HepG2 (cell line): ENCODE data around the gene DDX24. TPM values are rescaled to one million over a fixed set of nuclear protein-coding genes. Genes with fewer than 3 reads are reported as not detected.

Source experiments
- ATAC-seq: fragments of 200-7000 bp; cut with Tn5 transposase; 3 replicates; pipeline ENCODE4 v1.9.1; 2020; ENCODE audit warnings: mild to moderate bottlenecking, moderate library complexity
- BruUV-seq: library from RNA; stranded (reverse); fragments of 400-500 nt; replicated peaks from 2 replicates; lab custom pipeline; 2021; lab: Mats Ljungman, UMichigan
- CTCF ChIA-PET: fragments of 300-600 bp; formaldehyde crosslinking; extraction: SDS; loops from one replicate; lab custom pipeline; 2021; ENCODE audit warnings: low total read pairs, inconsistent platforms, low intra/inter-chr PET ratio; lab: Yijun Ruan, JAX
- POLR2A ChIA-PET: fragments of 350-600 bp; sonication (Branson Sonifier 250); formaldehyde crosslinking; loops from one replicate; lab custom pipeline; 2020; ENCODE audit warnings: antibody characterized with exemption, inconsistent platforms; lab: Yijun Ruan, JAX
- DNase-seq: peaks from one replicate; pipeline ENCODE4 v3.0.0-alpha.2; 2015; ENCODE audit warnings: low spot score
- FAIRE-seq: peaks from 3 replicates; lab custom pipeline; 2011; peaks lifted over from hg19 to GRCh38; lab: Jason Lieb, UNC
- H2AFZ ChIP-seq: one replicate; pipeline ENCODE4 v1.6.1; 2011; ENCODE audit warnings: low read length, inconsistent platforms
- H3K27ac ChIP-seq: fragments of 300-600 bp; 3 replicates; pipeline ENCODE4 v1.8.0; 2011; ENCODE audit warnings: mixed run types, mild to moderate bottlenecking, mixed read lengths, low read length, inconsistent platforms; ENCODE audit not compliant: insufficient read depth; ENCODE audit errors: extremely low read length
- H3K27me3 ChIP-seq, 2 experiments: fragments of 200-600 bp in 1 of 2; 2 replicates in 1 of 2; 3 replicates in 1 of 2; pipeline versions ENCODE4 v1.6.0 to v1.8.0; 2011; ENCODE audit warnings: low read length in 2 of 2, mild to moderate bottlenecking in 2 of 2, moderate library complexity in 2 of 2, inconsistent platforms in 1 of 2; ENCODE audit not compliant: insufficient read depth in 2 of 2, control insufficient read depth in 1 of 2
- H3K36me3 ChIP-seq, 2 experiments: fragments of 200-600 bp in 1 of 2; replicated peaks in 1 of 2; 2 replicates in 1 of 2; 3 replicates in 1 of 2; pipeline versions ENCODE4 v1.5.1 to v1.8.0; 2011; ENCODE audit warnings: low read length in 2 of 2, inconsistent platforms in 1 of 2; ENCODE audit not compliant: insufficient read depth in 2 of 2, control insufficient read depth in 1 of 2
- H3K4me1 ChIP-seq: 2 replicates; pipeline ENCODE4 v1.5.1; 2012; ENCODE audit warnings: low read length, inconsistent platforms; ENCODE audit not compliant: insufficient read depth
- H3K4me2 ChIP-seq: 2 replicates; pipeline ENCODE4 v1.6.0; 2011; ENCODE audit warnings: low read depth, low read length, inconsistent platforms
- H3K4me3 ChIP-seq, 3 experiments: fragments of 200-600 bp in 1 of 3; sonication (generic), shearing (Covaris generic) in 1 of 3; replicated peaks in 1 of 3; 2 replicates each; pipeline ENCODE4 v1.5.1; 2011 to 2016; ENCODE audit warnings: low read length in 3 of 3, inconsistent platforms in 2 of 3, low read depth in 2 of 3, mild to moderate bottlenecking in 2 of 3, control low read depth in 1 of 3, mixed read lengths in 1 of 3; ENCODE audit not compliant: insufficient read depth in 1 of 3
- H3K79me2 ChIP-seq: one replicate; pipeline ENCODE4 v1.6.1; 2011; ENCODE audit warnings: low read length, inconsistent platforms; ENCODE audit not compliant: insufficient read depth
- H3K9ac ChIP-seq: 2 replicates; pipeline ENCODE4 v1.6.0; 2011; ENCODE audit warnings: mild to moderate bottlenecking, low read depth, low read length, inconsistent platforms; ENCODE audit not compliant: insufficient read depth
- H3K9me3 ChIP-seq: 2 replicates; pipeline ENCODE4 v1.5.1; 2012; ENCODE audit warnings: mild to moderate bottlenecking, low read length
- H4K20me1 ChIP-seq: 2 replicates; pipeline ENCODE4 v1.6.0; 2011; ENCODE audit warnings: inconsistent platforms, mild to moderate bottlenecking, low read length, moderate library complexity; ENCODE audit not compliant: insufficient read depth
- CCDC6 ChIP-seq: sonication (generic); formaldehyde crosslinking; IDR thresholded peaks from 2 replicates; pipeline ENCODE4 v1.8.1; 2022; ENCODE audit warnings: mild to moderate bottlenecking, missing genetic modification reagents, moderate library complexity
- EHMT2 ChIP-seq: fragments of 200-600 bp; sonication (generic); IDR thresholded peaks from 2 replicates; pipeline ENCODE4 v1.7.0; 2017; ENCODE audit warnings: antibody characterized with exemption, low read depth, low read length, borderline replicate concordance
- HOXD1 ChIP-seq: sonication (generic); formaldehyde crosslinking; IDR thresholded peaks from 2 replicates; pipeline ENCODE4 v1.5.0; 2020; ENCODE audit warnings: missing genetic modification reagents
- KLF15 ChIP-seq: sonication (generic); formaldehyde crosslinking; IDR thresholded peaks from 2 replicates; pipeline ENCODE4 v1.8.1; 2023; ENCODE audit warnings: borderline replicate concordance, mild to moderate bottlenecking, inconsistent platforms, missing genetic modification reagents, mixed read lengths
- MED13 ChIP-seq: sonication (generic); formaldehyde crosslinking; IDR thresholded peaks from 2 replicates; pipeline ENCODE4 v1.5.0; 2020; ENCODE audit warnings: missing genetic modification reagents
- RBM39 ChIP-seq: fragments of 200-400 bp; formaldehyde crosslinking; IDR thresholded peaks from one replicate; pipeline ENCODE4 v1.6.1; 2018; ENCODE audit warnings: antibody characterized with exemption, mild to moderate bottlenecking, low read depth, low read length; ENCODE audit not compliant: poor library complexity, severe bottlenecking
- SIN3A ChIP-seq: IDR thresholded peaks from 2 replicates; pipeline ENCODE4 v1.6.1; 2011; ENCODE audit warnings: low read depth, mild to moderate bottlenecking, control low read depth, low read length, borderline replicate concordance
- ZNF138 ChIP-seq: sonication (generic); formaldehyde crosslinking; IDR thresholded peaks from 2 replicates; pipeline ENCODE4 v1.5.0; 2020; ENCODE audit warnings: mild to moderate bottlenecking, low read depth, missing genetic modification reagents
- ZNF143 ChIP-seq: sonication (generic); formaldehyde crosslinking; IDR thresholded peaks from 2 replicates; pipeline ENCODE4 v1.4.0; 2020; ENCODE audit warnings: missing genetic modification reagents
- ZNF782 ChIP-seq: sonication (generic); formaldehyde crosslinking; IDR thresholded peaks from 2 replicates; pipeline ENCODE4 v1.4.0; 2020; ENCODE audit warnings: missing genetic modification reagents, mild to moderate bottlenecking, borderline replicate concordance
- ZNF788 ChIP-seq: sonication (generic); formaldehyde crosslinking; IDR thresholded peaks from 2 replicates; pipeline ENCODE4 v1.5.0; 2020; ENCODE audit warnings: mild to moderate bottlenecking, missing genetic modification reagents, borderline replicate concordance
- WGBS: methylation state at CpG from one replicate; pipeline ENCODE4 v1.1.6; 2017; ENCODE audit warnings: low lambda C conversion rate; 5-methylcytosine and 5-hydroxymethylcytosine counted together
- in situ Hi-C: cut with HindIII; loops from 2 replicates; pipeline ENCODE4 v1.10.0; 2017; ENCODE audit warnings: low pct_unique_long_range_greater_than_20kb; ENCODE audit not compliant: extremely low pct_ligation_motif_present
- intact Hi-C: fragments of 100-400 bp; cut with micrococcal nuclease; formaldehyde crosslinking; loops from one replicate; pipeline ENCODE4 v1.10.0; 2022; ENCODE audit not compliant: unreplicated experiment
- polyA plus RNA-seq, 8 experiments: library from polyadenylated mRNA; depleted of rRNA in 3 of 8; stranded (reverse) in 7 of 8; unstranded in 1 of 8; fragments of >200 nt; fragmentation: Illumina TruSeq in 4 of 8; extraction: Trizol in 4 of 8; gene quantifications; 2 replicates each; pipeline versions ENCODE4 v1.2.1 to v1.2.3, GENCODE V29; 2011 to 2016; ENCODE audit warnings: low read depth in 4 of 8, missing spikeins in 1 of 8, mixed read lengths in 1 of 8; ENCODE audit not compliant: insufficient read depth in 1 of 8
- total RNA-seq, 5 experiments: library from RNA; depleted of rRNA; stranded (reverse); fragments of >200 nt; fragmentation: Illumina TruSeq; extraction: Trizol; gene quantifications; 2 replicates each; pipeline ENCODE4 v1.2.3, GENCODE V29; 2016; ENCODE audit warnings: low read depth in 1 of 5
- TF ChIP-seq, protein P1 (sequence below): sonication (generic); formaldehyde crosslinking; IDR thresholded peaks from 2 replicates; pipeline ENCODE4 v1.5.1; 2020; ENCODE audit warnings: mild to moderate bottlenecking, moderate library complexity, missing genetic modification reagents
- TF ChIP-seq, protein P2 (sequence below): sonication (generic); formaldehyde crosslinking; IDR thresholded peaks from 2 replicates; pipeline ENCODE4 v1.5.0; 2020; ENCODE audit warnings: mild to moderate bottlenecking, missing genetic modification reagents, borderline replicate concordance
- TF ChIP-seq, protein P3 (sequence below): sonication (generic); formaldehyde crosslinking; IDR thresholded peaks from 2 replicates; pipeline ENCODE4 v1.4.0; 2020; ENCODE audit warnings: missing genetic modification reagents, low read depth, mild to moderate bottlenecking, borderline replicate concordance
- TF ChIP-seq, protein P4 (sequence below): sonication (generic); formaldehyde crosslinking; IDR thresholded peaks from 2 replicates; pipeline ENCODE4 v1.4.0; 2020; ENCODE audit warnings: missing genetic modification reagents

Gene DDX24
- total and polyA plus RNA-seq, 2 of the 13 experiments (the other 11 are each of a cell fraction or from before 2014, with no cell fraction given), result 67.3 to 149 TPM

DNA sequence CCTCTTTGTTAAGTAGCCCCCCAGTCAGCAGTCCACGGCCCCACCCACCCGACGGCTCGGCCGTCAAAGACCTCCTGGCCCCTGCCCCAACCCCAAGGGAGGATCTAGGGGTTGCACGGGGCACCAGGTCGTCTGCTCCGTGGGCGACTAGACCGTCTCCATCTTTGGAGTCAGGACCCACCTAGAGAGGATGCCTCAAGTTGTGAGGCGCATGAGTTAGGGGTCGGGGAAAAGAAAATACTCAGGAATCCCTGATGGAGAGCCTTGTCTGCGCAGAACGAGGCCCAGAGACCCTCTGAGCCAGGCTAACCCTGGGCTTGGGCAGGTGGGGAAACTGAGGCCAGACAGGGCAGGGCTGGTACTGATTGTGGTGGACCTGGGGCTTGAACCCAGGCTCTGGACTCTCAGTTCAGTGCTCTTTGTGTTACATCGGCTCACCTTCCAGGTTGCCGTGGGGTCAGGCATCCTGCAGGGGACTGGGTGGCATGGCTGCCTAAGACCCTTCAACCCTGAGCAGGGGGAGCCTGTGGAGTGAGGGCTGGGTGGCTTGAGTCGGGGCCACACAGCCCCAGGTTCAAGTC, 54.0 kb downstream of the DDX24 start:
- intact Hi-C loops (no loop called here), in situ Hi-C loops (no loop called here)
- Histone ChIP-seq H3K4me1 (peaks cover 59% of the 10 kb centered on the region), H3K4me3 (peak overlapping the region; percentile 58 to 71 (median 68)), H3K27ac (no peak overlapping the region), H3K36me3 (no peaks in the 10 kb centered on the region), H3K79me2 (peaks cover 2% of the 10 kb centered on the region), H2AFZ (no peak overlapping the region), H3K4me2 (peak overlapping the region; percentile 73), H3K9ac (peak overlapping the region; percentile 61; the same call in 1 of the 2 replicates), H3K27me3 (no peaks in the 10 kb centered on the region), H3K9me3 (no peaks in the 10 kb centered on the region), H4K20me1 (no peaks in the 10 kb centered on the region)
- 45% methylated on average over 8 of the region's 17 CpGs for WGBS
- FAIRE-seq, result no peak
- no TSS peak for BruUV-seq
- DNase-seq, result no peak
- ChIA-PET POLR2A (interaction anchor here (1.1 to 1.6 kb wide), 5 partner anchors 9 to 266 kb away, joined by 3 to 7 read pairs (median 4); partner anchors contain the start of gene SERPINA10), CTCF (no interaction called here)
- ATAC-seq, result no peak
- TF ChIP-seq ZNF782 (CRISPR knock-in tag) (no peak), ZNF788 (no peak), ZNF143 (no peak), KLF15 (CRISPR knock-in tag) (no peak), HOXD1 (no peak), EHMT2 (no peak), ZNF138 (CRISPR knock-in tag) (no peak), SIN3A (no peak), RBM39 (peak; percentile 48), CCDC6 (no peak), MED13 (CRISPR knock-in tag) (no peak)
- TF ChIP-seq, protein P1, sequence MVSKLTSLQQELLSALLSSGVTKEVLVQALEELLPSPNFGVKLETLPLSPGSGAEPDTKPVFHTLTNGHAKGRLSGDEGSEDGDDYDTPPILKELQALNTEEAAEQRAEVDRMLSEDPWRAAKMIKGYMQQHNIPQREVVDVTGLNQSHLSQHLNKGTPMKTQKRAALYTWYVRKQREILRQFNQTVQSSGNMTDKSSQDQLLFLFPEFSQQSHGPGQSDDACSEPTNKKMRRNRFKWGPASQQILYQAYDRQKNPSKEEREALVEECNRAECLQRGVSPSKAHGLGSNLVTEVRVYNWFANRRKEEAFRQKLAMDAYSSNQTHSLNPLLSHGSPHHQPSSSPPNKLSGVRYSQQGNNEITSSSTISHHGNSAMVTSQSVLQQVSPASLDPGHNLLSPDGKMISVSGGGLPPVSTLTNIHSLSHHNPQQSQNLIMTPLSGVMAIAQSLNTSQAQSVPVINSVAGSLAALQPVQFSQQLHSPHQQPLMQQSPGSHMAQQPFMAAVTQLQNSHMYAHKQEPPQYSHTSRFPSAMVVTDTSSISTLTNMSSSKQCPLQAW (CRISPR knock-in tag), result no peak
- TF ChIP-seq, protein P2, sequence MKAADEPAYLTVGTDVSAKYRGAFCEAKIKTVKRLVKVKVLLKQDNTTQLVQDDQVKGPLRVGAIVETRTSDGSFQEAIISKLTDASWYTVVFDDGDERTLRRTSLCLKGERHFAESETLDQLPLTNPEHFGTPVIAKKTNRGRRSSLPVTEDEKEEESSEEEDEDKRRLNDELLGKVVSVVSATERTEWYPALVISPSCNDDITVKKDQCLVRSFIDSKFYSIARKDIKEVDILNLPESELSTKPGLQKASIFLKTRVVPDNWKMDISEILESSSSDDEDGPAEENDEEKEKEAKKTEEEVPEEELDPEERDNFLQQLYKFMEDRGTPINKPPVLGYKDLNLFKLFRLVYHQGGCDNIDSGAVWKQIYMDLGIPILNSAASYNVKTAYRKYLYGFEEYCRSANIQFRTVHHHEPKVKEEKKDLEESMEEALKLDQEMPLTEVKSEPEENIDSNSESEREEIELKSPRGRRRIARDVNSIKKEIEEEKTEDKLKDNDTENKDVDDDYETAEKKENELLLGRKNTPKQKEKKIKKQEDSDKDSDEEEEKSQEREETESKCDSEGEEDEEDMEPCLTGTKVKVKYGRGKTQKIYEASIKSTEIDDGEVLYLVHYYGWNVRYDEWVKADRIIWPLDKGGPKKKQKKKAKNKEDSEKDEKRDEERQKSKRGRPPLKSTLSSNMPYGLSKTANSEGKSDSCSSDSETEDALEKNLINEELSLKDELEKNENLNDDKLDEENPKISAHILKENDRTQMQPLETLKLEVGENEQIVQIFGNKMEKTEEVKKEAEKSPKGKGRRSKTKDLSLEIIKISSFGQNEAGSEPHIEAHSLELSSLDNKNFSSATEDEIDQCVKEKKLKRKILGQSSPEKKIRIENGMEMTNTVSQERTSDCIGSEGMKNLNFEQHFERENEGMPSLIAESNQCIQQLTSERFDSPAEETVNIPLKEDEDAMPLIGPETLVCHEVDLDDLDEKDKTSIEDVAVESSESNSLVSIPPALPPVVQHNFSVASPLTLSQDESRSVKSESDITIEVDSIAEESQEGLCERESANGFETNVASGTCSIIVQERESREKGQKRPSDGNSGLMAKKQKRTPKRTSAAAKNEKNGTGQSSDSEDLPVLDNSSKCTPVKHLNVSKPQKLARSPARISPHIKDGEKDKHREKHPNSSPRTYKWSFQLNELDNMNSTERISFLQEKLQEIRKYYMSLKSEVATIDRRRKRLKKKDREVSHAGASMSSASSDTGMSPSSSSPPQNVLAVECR, result no peak
- TF ChIP-seq, protein P3, sequence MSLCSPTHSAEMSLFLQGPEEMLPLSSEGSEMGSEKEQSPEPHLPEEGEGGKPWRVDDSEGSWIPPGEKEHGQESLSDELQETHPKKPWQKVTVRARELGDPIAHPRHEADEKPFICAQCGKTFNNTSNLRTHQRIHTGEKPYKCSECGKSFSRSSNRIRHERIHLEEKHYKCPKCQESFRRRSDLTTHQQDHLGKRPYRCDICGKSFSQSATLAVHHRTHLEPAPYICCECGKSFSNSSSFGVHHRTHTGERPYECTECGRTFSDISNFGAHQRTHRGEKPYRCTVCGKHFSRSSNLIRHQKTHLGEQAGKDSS (CRISPR knock-in tag), result peak; percentile 99
- TF ChIP-seq, protein P4, sequence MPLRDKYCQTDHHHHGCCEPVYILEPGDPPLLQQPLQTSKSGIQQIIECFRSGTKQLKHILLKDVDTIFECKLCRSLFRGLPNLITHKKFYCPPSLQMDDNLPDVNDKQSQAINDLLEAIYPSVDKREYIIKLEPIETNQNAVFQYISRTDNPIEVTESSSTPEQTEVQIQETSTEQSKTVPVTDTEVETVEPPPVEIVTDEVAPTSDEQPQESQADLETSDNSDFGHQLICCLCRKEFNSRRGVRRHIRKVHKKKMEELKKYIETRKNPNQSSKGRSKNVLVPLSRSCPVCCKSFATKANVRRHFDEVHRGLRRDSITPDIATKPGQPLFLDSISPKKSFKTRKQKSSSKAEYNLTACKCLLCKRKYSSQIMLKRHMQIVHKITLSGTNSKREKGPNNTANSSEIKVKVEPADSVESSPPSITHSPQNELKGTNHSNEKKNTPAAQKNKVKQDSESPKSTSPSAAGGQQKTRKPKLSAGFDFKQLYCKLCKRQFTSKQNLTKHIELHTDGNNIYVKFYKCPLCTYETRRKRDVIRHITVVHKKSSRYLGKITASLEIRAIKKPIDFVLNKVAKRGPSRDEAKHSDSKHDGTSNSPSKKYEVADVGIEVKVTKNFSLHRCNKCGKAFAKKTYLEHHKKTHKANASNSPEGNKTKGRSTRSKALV (CRISPR knock-in tag), result no peak
